GM21576 (cell line): Measurements from ENCODE around the gene GTF2IRD2.
"Not testable (repeated sequence)": the region's sequence is repeated elsewhere in the genome, so short reads cannot be mapped to it uniquely, and the experiment has no call there.

Source experiments
- ATAC-seq: cut with Tn5 transposase; IDR thresholded peaks from one replicate; pipeline ENCODE4 v1.9.1; 2021; ENCODE audit warnings: mild to moderate bottlenecking, moderate library complexity; ENCODE audit not compliant: unreplicated experiment

GTF2IRD2 gene

GRCh38 chr7:74788369-74789150, 62.8 kb downstream of the GTF2IRD2 start:
- ATAC-seq, result peak; percentile 87

GRCh38 chr7:74783595-74783994, 67.8 kb downstream of the GTF2IRD2 start:
- ATAC-seq, result not testable (repeated sequence)

GRCh38 chr7:74781746-74782145, 69.7 kb downstream of the GTF2IRD2 start:
- not testable (repeated sequence) for ATAC-seq

GRCh38 chr7:74779053-74779452, 72.4 kb downstream of the GTF2IRD2 start:
- ATAC-seq, result not testable (repeated sequence)

GRCh38 chr7:74775111-74775510, 76.3 kb downstream of the GTF2IRD2 start:
- ATAC-seq, result not testable (repeated sequence)

GRCh38 chr7:74773760-74774750, 77.3 kb downstream of the GTF2IRD2 start, which contains the start of gene NCF1:
NCF1 (plus strand) TSS chr7:74774011; CDS start chr7:74774032, 21 bp downstream.
- peak; percentile 77 for ATAC-seq

- ATAC-seq, result not testable (repeated sequence)
Measured at GRCh38 chr7:74772093-74772492, 79.3 kb downstream of the GTF2IRD2 start.

GRCh38 chr7:74770062-74770461, 81.3 kb downstream of the GTF2IRD2 start:
- not testable (repeated sequence) for ATAC-seq

GRCh38 chr7:74766991-74767390, 84.4 kb downstream of the GTF2IRD2 start:
- ATAC-seq, result not testable (repeated sequence)

GRCh38 chr7:74766509-74766908, 84.9 kb downstream of the GTF2IRD2 start:
- ATAC-seq, result not testable (repeated sequence)

- ATAC-seq, result not testable (repeated sequence)
Measured at GRCh38 chr7:74765205-74765918, 86.0 kb downstream of the GTF2IRD2 start.

GRCh38 chr7:74758982-74759381, 92.4 kb downstream of the GTF2IRD2 start:
- not testable (repeated sequence) for ATAC-seq

- not testable (repeated sequence) for ATAC-seq
Measured at GRCh38 chr7:74758268-74758667, 93.1 kb downstream of the GTF2IRD2 start.

GRCh38 chr7:74756673-74757072, 94.7 kb downstream of the GTF2IRD2 start:
- not testable (repeated sequence) for ATAC-seq

- ATAC-seq, result not testable (repeated sequence)
Measured at GRCh38 chr7:74753921-74754482, 97.4 kb downstream of the GTF2IRD2 start.
